ENCODE data around the gene ACP7. TPM values are rescaled to one million over a fixed set of nuclear protein-coding genes. Genes with fewer than 3 reads are reported as not detected.
"Not testable (repeated sequence)": the region's sequence is repeated elsewhere in the genome, so short reads cannot be mapped to it uniquely, and the experiment has no call there.

The ACP7 gene, protein sequence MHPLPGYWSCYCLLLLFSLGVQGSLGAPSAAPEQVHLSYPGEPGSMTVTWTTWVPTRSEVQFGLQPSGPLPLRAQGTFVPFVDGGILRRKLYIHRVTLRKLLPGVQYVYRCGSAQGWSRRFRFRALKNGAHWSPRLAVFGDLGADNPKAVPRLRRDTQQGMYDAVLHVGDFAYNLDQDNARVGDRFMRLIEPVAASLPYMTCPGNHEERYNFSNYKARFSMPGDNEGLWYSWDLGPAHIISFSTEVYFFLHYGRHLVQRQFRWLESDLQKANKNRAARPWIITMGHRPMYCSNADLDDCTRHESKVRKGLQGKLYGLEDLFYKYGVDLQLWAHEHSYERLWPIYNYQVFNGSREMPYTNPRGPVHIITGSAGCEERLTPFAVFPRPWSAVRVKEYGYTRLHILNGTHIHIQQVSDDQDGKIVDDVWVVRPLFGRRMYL
- not detected for total RNA-seq
- long read RNA-seq, result 0 reads

DNA sequence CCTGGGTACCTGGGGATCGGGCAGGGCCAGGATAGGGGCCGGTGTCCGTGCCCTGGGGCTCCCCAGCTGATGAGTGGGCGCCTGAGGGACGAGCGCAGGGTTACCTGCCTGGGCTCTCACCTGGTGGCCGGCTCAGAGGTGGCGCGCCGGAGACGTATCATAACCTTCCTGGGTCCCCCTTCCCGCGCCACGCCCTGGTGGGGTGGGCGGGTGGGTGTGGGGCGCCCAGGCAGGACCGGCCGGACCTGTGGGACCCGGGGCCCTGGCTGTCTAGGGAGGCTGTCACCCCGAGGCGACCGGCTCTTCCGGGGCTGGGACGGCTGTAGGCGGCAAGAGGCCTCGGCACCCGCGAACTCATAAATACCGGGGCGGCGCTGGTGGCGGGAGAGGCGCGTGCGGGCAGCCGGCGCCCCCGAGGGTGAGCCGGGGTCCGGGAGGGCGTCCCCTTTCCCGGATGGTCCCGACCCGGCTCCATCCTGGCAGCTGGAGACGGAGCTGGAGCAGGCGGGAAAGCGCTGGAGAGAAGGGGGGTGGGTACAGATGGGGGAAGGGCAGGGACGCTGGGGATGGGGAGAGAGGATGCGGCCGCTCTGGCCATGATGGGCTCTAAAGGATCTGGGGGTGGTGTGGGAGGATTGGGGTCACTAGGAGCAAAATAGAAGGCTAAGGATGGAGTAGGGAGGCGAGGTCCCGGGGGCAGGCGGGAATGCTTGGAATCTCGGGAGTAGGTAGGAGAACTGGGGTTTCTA lies at the start of gene ACP7:
TSS of gene ACP7 (plus strand) at position 386 of the 749 bp plus-strand sequence. CDS start 902 bp downstream, outside the sequence.
- DNase-seq (ENCODE audit: low spot score), result no peak
- intact Hi-C loops (cut with DNase I), result no loop called here

DNA sequence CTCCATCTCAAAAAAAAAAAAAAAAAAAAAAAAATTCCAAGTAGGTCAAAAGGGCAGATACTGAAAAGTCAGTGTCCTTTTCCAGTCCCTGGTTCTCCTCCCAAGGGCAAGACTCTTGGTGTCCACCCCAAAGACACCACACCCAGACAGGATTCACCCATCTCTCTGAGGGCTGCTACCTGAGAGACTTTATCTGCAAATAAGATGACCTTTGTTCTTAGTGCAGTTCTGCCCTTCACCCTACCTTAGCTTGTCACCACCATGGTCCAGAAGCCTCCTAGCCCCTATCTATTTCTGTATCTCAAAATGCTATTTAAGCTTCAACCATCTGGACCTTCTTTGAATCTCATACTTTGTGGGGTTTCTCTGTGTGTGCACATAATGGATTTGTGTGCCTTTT lies 47.6 kb upstream of the ACP7 start:
- intact Hi-C loops (cut with DNase I), result no loop called here
- DNase-seq (ENCODE audit: low spot score), result no peak

DNA sequence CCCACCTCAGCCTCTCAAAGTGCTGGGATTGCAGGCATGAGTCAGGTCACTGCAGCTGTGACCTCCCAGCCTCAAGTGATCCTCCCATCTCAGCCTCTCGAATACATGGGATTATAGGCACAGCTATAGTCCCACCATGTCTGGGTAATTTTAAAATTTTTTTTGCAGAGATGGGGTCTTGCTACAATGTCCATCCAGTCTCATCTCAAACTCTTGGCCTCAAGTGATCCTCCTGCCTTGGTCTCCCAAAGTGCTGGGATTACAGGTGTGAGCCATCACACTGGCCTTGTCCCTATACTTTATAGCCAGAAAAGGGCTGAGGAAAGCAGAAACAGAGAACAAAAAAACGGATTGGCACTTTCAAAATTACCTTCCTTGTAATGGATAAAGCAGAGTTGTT lies 47.0 kb upstream of the ACP7 start:
- DNase-seq (ENCODE audit: low spot score), result no peak
- intact Hi-C loops (cut with DNase I), result no loop called here

DNA sequence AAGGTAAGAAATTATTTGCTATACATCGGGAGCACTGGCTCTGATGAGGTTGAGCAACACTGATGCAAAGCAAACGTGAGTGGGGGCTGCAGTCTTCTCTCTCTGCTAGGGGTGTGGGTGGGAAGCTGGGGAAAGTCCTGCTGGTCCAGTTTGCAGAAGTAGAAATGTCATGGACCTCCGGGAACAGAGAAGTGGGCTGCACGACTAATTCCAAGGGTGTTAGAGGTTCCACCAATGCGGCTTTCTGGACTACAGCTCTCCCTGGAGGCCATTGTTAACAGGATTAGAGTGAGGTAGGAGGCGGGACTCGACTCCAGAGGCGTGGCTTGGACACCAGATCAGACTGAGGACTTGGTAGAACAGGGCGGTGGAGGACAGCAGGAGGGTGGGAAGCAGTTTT lies 46.1 kb upstream of the ACP7 start:
- no peak for DNase-seq (ENCODE audit: low spot score)
- intact Hi-C loops (cut with DNase I), result no loop called here

DNA sequence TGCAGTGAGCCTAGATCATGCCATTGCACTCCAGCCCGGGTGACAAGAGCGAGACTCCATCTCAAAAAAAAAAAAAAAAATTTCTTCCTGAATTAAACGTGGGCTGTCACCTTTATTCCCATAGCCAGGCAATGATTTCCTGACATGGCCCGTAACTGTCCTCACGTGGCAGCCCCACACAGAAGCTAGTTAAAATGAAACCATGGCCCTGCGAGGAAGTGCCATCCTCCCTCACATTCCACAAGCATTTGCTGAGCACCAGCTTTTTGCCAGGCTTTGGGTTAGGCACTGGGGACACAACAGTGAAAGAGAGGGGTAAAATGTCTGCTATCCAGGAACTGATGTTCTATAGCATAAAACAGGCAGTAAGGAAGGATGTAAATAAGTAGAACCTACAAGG lies 38.7 kb upstream of the ACP7 start:
- intact Hi-C loops (cut with DNase I), result no loop called here
- DNase-seq (ENCODE audit: low spot score), result no peak

DNA sequence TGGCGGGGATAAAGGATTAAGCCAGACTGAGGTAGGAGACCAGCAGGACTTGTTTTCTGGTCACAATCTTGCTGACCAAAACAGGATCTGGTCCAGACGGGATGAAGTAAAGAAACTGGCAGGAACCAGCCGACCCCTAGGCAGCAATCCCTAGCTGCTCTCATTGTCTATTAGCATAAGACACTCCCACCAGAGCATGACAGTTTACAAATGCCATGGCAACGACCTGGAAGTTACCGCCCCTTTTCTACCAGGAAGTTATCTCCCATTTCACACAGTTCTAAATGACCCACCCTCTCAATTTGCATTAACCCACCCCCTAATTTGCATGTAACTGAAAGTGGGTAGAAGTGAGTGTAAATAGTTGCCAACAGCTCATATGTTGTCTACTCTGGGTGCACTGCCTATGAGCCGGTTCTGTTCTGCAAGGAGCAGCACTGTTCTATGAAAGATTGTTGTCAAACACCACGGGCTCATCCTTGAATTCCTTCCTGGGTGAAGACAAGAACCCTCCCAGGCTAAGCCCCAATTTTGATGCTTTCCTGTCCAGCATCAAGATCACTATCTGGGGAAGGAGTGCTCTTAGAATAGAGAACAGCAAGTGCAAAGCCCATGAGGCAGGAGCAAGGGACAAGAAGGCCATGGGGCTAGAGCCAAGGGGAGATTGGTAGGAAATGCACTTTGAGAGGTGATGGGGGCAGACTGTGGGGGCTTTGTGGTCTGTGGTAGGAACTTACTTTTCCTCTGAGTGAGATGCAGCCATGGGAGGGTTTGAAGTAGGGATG lies 37.9 kb upstream of the ACP7 start:
- DNase-seq (ENCODE audit: low spot score), result no peak
- intact Hi-C loops (cut with DNase I), result no loop called here

DNA sequence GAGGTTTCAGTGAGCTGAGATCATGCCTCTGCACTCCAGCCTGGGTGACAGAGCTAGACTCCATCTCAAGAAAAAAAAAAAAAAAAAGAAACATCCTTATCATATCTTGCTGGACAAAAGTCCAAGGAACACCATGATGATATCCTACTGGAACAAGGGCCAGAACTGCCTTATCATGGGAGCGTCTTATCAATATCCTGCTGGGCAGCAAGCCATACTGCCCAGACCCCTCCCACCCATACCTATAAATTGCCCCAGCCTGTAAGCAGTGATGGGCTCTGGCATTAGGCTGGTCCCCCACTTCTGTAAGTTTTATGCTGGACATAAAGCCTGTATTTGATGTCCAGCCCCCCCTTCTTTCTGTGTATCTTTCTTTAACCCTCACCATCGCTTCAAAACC lies 37.1 kb upstream of the ACP7 start:
- intact Hi-C loops (cut with DNase I), result no loop called here

DNA sequence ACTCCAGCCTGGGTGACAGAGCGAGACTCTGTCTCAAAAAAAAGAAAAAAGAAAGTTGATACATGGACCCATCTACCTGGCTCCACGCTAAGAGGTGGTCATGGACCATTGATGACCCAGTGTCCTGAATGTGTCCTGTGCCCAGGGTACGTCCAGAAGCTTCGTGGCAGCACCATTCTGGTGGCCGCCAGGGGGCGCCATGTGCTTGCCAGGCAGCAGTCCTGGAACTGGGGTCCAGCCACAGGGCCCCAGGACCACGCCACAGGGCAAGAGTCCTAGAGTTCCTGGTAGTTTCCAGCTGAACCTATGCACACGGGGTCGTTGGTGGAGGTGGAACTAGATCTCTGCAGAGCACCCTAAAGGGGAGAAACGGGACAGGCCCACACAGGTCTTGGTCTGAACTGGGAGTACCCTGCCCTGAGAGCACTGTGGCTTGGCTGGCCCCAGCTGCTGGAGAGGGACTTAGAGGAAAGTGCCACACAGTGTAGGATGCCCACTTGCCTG lies 31.9 kb upstream of the ACP7 start:
- peak; percentile 79 for DNase-seq (ENCODE audit: low spot score)
- intact Hi-C loops (cut with DNase I), result no loop called here

More for the DNA sequence above, 37.1 kb upstream of the ACP7 start:
- no peak for DNase-seq (ENCODE audit: low spot score)

DNA sequence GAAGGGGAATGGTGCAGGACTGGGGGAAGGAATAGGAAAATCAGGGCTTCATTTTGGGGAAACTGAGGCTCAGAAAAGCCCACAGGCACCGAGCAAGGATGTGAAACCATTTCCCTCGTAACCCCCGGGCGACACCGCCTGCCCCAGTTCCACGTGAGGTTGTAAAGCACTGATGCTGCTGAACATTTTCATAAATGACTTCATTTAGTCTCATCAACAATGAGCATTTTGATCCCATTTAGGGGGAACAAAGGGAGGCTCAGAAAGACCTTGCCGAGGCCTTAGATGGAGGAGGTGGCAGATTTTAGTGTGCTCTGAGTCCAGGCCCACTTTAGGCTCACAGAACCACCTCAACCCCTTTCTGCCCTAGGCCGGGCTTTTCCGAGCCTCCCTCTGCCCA lies 31.3 kb upstream of the ACP7 start:
- intact Hi-C loops (cut with DNase I), result no loop called here
- no peak for DNase-seq (ENCODE audit: low spot score)

DNA sequence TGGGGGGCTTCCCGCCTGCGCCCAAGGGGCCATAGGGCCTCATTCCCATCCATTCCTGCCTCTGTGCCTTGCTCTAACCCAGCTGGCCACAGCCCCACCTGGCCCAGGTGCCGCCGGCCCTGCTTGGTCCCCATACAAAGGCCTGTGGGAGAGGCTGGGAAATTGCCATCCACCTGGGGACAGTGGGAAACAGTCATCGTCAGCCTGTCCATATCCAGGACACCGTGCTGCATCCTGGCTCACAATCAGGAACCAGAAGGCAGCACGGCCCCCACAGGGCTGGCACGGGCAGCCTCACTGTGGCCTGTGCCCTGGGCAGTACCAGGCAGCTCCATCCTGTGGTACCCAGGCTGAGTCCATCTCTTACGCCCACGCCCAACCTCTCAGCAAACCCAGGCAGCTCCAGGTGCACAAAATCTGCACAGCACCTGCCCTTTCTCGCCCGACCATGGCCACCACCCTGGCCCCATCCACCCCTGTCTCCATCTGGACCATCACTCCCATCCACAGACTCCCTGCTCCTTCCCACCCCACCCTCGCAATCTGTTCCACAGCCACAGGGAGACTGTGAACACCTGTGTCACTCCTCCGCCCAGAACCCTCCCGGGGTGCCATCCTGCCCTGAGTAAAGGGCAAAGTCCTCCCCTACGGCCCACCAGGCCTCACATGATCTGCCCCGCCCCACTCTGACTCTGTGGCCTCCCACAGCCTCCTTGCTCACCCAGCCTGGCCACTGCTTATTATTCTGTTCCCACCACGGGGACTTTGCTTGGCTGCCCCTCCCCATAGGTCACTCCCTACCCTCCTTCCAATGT lies 30.7 kb upstream of the ACP7 start:
- intact Hi-C loops (cut with DNase I), result no loop called here
- no peak for DNase-seq (ENCODE audit: low spot score)

DNA sequence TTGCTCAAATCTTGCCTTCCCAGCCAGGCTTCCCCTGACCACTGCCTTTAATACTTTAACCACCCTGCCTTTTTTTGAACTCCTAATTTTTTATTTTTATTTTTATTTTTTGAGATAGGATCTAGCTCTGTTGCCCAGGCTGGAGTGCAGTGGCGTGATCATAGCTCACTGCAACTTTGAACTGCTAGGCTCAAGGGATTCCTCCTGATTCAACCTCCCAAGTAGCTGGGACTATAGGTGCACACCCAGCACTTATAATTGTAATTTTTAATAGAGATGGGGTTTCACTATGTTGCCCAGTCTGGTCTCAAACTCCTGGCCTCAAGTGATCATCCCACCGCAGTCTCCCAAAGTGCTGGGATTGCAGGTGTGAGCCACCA lies 30.1 kb upstream of the ACP7 start:
- no peak for DNase-seq (ENCODE audit: low spot score)
- intact Hi-C loops (cut with DNase I), result no loop called here

DNA sequence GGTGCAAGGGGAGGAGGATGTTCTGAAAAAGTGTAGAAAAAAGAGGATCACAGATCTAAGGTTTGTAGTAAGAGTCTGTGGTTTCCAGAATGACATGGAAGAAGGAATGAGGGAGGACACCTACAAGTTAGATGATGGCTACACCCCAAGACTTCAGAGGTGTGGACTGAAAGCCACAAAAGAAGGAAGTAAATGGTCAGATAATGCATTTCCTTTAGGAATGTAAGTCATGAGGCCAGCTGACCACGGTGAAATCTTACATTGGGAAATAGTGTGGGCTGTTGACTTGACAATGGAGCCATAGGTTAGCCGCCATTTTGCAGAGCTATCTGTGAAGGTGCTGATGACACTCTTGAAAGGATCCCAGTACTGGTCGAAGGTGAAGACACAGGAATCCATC lies 26.6 kb upstream of the ACP7 start:
- DNase-seq (ENCODE audit: low spot score), result no peak
- intact Hi-C loops (cut with DNase I), result no loop called here

DNA sequence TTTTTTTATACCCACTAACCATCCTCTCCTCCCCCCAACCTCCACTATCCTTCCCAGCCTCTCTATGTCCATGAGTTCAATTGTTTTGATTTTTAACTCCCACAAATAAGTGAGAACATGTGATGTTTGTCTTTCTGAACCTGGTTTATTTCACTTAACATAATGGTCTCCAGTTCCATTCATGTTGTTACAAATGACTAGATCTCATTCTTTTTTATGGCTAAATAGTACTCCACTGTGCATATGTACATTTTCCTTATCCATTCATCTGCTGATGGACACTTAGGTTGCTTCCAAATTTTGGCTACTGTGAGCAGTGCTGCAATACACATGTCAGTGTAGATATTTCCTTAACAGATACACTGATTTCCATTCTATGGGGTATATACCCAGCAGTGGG lies 24.9 kb upstream of the ACP7 start:
- DNase-seq (ENCODE audit: low spot score), result no peak
- intact Hi-C loops (cut with DNase I), result no loop called here

DNA sequence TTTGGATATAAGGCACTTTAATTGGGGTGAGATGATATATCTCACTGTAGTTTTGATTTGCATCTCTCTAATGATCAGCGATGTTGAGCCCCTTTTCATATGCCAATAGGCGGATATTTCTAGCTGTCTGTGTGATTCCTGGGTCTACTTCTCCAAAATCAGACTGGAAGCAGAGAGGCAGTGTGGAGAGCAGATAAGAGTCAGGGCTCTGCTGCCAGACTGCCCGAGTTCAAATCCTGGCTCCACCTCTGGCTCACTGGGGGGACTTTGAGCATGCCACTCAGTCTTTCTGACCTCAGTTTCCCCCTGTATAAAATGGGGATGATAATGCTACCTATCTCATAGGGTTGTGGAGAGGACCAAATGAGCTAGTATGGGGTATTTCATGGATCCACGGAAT lies 24.0 kb upstream of the ACP7 start:
- DNase-seq (ENCODE audit: low spot score), result no peak
- intact Hi-C loops (cut with DNase I), result no loop called here

DNA sequence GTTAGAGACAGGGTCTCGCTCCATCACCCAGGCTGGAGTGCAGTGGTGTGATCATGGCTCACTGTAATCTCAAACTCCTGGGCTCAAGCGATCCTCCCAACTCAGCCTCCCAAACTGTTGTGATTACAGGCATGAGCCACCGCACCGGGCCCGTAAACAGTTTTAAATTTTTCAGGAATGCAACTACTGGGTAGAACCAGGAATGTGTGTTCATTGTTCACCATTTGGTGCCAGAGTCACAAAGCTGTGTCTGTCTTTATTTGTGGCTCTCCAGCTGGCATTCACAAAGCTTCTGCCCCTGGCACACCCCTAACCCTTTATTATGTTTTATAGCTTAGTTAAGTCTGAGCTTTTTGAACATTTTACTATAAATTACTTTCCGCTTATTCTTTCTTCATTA lies 19.8 kb upstream of the ACP7 start:
- DNase-seq (ENCODE audit: low spot score), result no peak
- intact Hi-C loops (cut with DNase I), result no loop called here

DNA sequence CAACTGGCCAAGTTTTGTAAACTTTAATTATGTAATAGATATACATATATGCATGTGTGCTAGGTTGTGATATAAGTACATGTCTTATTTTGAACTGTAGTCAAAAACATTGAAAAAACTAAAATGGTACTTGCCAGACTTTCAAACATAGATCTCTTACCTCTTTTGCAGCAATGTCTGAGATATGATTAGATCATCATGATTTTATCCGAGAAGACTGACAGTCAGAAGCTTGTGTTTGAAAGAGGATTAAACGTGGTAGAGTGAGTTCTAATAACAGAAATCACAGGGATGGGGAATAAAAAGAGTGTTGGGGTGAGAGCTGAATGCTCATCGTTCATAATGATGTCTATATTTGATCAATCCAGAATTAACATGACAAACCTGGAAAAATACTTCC lies 18.2 kb upstream of the ACP7 start:
- DNase-seq (ENCODE audit: low spot score), result no peak
- intact Hi-C loops (cut with DNase I), result no loop called here

DNA sequence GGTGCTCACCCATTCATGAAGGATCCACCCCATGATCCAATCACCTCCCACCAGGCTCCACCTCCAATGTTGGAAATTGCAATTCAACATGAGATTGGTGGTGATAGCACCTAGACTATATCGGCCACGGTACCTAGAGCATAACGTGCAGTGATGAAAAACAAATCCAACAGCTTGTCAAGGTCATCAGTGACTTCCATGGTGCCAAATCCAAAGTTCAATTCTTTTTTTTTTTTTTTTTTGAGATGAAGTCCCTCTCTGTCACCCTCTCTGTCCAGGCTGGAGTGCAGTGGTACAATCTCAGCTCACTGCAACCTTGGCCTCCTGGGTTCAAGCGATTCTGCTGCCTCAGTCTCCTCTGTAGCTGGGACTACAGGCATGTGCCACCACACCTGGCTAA lies 17.1 kb upstream of the ACP7 start:
- DNase-seq (ENCODE audit: low spot score), result no peak
- intact Hi-C loops (cut with DNase I), result no loop called here

DNA sequence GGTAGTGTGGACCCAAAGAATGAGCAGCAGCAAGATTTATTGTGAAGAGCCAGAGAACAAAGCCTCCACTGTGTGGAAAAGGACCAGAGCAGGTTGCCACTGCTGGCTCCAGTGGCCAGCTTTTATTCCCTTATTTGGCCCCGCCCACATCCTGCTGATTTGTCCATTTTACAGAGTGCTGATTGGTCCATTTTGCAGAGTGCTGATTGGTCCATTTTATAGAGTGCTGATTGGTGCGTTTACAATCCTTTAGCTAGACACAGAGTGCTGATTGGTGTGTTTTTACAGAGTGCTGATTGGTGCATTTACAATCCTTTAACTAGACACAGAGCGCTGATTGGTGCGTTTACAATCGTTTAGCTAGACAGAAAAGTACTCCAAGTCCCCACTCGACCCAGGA lies 15.9 kb upstream of the ACP7 start:
- DNase-seq (ENCODE audit: low spot score); intact Hi-C loops (cut with DNase I): not testable (repeated sequence)

DNA sequence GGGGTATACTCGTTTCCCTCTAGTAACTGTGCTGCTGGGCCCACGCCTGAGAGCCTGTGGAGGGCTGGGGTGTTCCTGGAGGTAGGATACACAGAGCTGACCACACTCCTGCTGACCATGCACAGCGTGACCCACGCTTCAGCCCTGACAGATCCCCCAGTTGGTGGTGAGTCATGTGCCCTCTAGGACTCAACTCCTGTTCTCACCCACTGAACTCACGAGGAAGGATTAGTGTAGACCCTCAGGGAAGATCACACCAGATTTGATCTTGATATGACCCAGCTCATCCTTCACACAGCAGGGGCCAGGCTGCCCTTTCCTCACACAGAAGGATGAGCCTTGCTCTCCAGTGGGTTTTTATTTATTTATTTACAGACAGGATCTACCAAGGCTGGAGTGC lies 13.3 kb upstream of the ACP7 start:
- DNase-seq (ENCODE audit: low spot score), result no peak
- intact Hi-C loops (cut with DNase I), result no loop called here

Data from cardiac septum (tissue), 1 donor.